ENCODE data around the gene ENKD1. TPM values are rescaled to one million over a fixed set of nuclear protein-coding genes. Genes with fewer than 3 reads are reported as not detected.
"Not testable (repeated sequence)": the region's sequence is repeated elsewhere in the genome, so short reads cannot be mapped to it uniquely, and the experiment has no call there.

The ENKD1 gene, protein sequence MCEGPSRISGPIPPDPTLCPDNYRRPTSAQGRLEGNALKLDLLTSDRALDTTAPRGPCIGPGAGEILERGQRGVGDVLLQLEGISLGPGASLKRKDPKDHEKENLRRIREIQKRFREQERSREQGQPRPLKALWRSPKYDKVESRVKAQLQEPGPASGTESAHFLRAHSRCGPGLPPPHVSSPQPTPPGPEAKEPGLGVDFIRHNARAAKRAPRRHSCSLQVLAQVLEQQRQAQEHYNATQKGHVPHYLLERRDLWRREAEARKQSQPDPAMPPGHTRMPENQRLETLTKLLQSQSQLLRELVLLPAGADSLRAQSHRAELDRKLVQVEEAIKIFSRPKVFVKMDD
- 11.4 and 12.9 TPM in 2 replicates for total RNA-seq

DNA sequence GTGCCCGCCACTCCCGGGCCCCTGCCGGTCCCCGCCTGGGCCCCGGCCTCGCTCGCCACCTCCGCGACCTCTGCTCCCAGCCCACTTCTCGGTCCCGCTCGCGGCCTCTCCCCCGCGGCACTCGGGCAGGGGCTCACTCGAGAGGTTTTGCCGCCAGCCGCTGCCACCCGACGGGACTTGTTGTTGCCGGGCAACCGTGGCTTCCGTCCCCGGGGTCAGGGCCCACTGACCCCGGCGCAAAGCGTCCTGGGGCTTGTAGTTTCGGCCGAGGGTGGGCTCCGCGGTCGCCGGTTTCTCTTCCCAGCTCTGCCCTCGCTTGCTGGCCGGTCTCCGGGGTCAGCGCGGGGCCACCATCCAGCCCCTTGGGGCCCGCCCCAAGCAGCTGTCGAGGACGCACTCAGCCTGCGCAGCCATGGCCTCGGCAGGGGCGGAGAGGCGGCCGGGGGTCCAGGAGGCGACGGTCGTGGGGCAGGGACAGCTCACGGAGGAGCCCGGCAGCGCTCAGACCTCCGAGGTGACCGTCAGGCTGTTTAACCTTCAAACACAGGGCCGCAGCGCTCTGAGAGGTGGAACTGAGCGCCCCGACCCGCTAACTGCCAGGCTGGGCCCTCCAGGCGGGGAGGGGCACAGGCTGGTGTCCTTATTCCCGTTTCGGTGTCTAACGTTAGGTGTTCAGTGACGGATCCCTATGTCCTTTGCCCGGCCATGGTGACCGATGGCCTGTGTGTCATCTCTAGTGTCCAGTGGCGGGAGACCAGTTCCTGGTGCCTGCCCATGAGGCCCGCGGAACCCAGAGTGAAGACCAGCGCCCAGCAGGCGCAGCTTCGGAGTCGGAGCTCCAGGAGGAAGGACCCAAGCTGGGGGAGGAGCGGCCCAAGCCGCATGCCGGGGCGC, at the start of gene ENKD1, which contains the start of gene C16orf86:
TSS of gene ENKD1 (minus strand) at position 192 of the 894 bp plus-strand sequence. CDS start 308 bp downstream, outside the sequence.
TSS of gene C16orf86 (plus strand) at position 256 of the 894 bp plus-strand sequence. CDS start at position 413, 157 bp downstream.
- DNase-seq (ENCODE audit: low read depth in 2 of 2), result peak; percentile 51 to 70

DNA sequence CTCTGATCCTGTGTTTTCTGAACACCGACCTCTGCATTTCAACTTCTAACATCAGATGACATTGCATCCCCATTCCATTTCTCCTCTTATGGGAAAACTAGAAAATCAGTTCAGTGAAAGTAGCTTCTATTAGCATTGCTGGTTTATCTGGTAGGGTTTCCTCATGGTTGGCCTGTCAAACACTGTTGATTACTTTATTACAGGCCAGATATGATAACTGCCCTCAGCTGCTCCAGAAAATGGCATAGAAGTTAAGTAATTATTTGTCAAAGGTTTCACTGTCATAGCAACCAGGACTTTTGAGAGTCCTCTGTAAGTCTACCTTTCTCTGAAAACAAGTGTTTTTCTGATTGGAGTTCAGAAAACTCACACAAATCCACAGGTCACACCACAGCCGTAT, 49.5 kb upstream of the ENKD1 start:
- no peak for DNase-seq (ENCODE audit: low read depth in 2 of 2)

DNA sequence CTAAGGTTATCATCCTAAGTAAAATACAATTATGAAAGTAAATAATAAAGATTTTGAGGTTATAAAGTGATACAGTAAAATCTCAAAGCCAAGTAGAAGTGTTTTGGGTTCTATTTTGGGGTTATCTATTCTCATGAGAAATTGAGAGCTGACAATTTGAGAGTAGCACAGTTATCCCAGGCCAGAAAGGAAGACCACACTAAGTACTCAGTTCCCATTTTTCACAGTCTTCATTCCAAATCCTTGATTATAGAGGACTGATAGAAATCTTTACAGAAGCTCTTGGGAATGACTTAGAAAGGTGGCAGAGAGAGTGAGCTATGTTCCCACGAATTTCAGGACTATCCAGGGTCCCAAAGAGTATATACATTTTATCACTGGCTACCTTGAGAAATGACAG, 48.0 kb upstream of the ENKD1 start:
- DNase-seq (ENCODE audit: low read depth in 2 of 2), result no peak

DNA sequence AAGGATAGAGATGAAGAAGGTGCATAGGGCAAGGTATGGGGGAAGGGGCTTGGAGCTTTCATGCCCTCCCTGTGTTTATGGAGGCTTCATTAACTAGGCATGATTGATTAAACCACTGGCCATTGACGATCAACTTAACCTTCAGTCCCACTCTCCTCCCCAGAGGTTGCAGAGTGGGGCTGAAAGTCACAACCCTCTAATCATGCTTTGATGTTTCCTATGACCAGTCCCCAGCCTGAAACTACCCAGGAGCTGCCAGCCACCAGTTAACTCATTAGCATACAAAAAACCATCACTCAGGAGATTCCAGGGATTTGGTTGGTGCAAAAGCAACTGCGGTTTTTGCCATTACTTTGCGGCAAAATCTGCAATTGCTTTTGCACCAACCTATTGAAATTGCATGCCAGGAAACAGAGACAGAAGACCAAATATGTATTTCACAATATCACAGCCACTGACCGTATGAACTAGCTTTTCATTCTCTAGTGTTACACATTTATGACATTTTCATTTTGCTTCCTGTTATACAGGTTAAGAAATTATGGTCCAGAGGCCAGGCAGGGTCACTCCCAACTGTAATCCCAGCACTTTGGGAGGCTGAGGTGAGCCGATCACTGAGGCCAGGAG, 47.2 kb upstream of the ENKD1 start:
- DNase-seq (ENCODE audit: low read depth in 2 of 2), result no peak

DNA sequence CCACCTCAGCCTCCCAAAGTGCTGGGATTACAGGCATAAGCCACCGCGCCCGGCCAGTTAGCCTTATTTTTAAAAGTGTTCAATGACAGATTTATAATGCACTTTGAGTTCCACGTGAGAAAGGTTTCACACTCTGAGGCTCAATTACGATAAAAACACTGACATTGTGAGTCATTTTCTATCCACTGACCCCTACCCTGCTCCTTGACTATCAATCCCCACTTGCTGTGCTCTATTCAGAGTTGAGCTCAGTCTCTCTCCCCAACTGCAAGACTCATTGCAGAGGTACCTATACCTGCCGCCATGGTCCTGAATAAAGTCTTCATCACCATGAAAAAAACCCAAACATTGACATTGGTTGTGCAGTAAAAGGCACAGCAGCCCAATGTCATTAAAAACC, 44.1 kb upstream of the ENKD1 start:
- DNase-seq (ENCODE audit: low read depth in 2 of 2), result no peak

DNA sequence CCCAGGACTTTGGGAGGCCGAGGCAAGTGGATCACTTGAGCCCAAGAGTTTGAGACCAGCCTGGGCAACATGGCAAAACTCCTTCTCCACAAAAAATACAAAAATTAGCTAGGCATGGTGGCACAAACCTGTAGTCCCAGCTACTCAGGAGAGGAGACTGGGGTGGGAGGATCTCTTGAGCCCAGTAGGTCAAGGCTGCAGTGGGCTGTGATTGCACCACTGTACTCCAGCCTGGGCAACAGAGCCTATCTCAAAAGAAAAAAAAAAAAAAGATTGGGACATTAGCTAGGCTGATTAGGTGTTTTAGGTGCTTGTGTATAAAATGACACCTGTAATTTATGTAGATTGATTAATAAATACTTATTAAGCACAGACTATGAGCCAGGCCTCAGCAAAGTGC, 42.5 kb upstream of the ENKD1 start:
- DNase-seq (ENCODE audit: low read depth in 2 of 2), result no peak

DNA sequence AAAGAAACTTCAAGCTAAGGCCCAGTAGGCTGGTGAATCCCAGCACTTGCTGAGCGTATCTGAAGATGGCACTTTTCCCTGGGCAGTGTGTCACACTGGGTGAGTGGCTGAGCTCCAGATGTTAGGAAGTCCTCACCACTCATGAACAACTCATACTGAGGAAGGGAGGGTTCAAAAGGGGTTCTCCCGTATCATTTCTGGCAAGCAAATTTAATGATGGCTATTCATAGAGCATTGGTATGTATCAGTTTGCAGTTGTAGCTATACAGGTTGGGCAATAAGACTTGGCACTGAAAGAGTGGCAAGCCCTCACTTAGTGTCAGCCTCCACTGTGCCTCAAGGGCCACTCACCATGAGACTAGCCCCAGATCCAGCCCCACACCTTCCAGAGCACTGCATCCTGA, 41.8 kb upstream of the ENKD1 start:
- no peak for DNase-seq (ENCODE audit: low read depth in 2 of 2)

DNA sequence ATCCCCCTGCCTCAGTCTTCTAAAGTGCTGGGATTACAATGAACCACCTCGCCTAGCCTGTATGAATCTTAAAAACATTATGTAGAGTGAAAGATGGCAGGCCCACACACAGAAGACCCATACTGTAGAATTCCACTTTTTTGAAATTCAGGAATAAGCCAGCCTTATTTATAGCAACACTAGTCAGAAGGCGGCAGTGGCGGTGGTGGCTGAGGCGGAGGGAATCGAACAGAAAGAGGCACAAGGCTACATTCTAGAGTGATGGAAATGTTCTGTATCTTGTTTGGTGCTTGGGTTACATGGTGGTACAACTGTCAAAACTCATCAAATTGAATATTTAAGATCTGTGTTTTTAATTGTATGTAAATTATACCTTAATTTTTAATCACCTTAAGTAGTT, 41.2 kb upstream of the ENKD1 start:
- no peak for DNase-seq (ENCODE audit: low read depth in 2 of 2)

DNA sequence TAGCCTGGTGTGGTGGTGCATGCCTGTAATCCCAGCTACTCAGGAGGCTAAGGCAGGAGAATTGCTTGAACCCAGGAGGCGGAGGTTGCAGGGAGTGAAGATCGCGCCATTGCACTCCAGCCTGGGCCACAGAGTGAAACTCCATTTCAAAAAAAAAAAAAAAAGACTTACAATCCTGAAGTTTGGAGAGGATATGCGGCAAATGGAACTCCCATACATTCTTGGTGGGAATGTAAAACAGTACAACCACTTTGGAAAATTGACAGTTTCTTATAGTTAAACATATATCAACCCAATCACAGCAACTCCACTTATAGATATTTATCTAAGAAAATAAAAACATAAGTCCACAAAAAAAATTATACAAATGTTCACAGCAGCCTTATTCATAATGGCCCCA, 40.7 kb upstream of the ENKD1 start:
- no peak for DNase-seq (ENCODE audit: low read depth in 2 of 2)

DNA sequence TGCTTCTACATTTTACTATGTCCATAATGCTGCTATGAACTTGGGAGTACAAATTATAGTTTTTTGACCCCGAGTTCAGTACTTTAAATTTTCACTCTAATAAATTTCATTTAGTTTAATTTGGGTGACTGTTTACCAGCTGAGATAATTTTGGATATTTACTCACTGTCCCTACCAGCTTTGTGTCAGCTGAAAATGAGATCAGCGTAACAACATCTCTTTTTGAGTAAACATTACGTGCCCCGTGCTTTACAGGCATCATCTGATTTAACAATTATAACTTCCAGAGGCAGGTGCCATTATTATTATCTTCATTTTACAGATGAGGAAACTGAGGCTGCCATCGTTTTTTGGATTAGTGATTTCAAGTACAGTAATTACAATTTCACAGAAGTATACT, 37.6 kb upstream of the ENKD1 start:
- no peak for DNase-seq (ENCODE audit: low read depth in 2 of 2)

DNA sequence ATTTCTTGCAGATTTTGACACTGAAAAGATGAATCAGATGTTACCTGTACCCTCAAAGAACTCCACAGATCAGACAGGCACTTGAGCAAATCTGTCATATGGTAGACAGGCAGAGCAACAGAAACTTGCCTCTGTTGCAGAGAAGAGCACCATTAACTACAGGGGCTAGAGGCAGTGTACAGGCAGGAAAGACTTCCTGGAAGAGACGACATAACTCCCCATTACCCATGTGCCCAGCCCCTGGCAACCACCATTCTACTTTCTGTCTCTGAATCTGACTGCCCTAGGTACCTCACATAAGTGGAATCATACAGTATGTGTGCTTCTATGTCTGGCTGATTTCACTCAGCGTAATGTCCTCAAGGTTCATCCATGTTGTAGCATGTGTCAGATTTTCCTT, 37.1 kb upstream of the ENKD1 start:
- no peak for DNase-seq (ENCODE audit: low read depth in 2 of 2)

DNA sequence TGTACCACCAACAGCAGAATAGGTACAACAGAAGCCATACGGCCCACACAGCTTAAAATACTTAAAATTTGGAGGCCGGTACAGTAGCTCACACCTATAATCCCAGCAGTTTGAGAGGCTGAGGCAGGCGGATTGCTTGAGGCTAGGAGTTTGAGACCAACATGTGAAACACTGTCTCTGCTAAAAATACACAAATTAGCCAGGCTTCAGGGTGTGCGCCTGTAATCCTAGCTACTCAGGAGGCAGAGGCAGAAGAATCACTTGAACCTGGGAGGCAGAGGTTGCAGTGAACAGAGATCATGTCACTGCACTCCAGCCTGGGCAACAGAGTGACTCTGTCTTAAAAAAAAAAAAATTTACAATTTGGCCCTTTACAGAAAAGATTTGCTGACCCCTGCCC, 35.6 kb upstream of the ENKD1 start:
- DNase-seq (ENCODE audit: low read depth in 2 of 2), result no peak

DNA sequence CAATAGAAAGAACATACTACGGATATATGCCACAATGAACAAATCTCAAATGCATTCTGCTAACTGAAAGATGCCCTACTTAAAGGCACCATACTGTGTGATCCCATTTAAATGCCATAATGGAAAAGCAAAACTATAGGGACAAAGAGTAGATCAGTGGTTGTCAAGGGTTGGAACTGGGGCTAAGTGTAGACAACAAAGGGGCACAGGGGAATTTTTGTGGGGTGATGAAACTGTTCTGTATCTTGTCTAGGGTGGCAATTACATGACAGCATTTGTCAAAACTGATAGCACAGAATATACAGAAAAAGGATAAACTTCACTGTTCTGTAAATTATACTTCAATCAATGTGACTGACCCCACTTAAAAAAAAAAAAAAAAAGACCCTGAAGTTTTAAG, 34.9 kb upstream of the ENKD1 start:
- no peak for DNase-seq (ENCODE audit: low read depth in 2 of 2)

DNA sequence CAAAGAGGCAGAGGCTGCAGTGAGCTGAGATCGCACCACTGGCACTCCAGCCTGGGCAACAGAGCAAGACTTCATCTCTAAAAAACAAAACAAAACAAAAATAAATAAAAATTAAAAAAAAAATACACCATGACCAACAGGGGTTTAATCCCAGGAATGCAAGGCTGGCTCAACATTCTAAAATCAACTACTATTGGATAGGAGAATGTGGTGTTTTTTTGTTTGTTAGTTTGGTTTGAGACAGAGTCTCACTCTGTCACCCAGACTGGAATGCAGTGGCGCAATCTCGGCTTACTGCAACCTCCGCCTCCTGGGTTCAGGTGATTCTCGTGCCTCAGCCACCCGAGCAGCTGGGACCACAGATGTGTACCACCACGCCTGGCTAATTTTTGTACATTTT, 32.7 kb upstream of the ENKD1 start:
- no peak for DNase-seq (ENCODE audit: low read depth in 2 of 2)

DNA sequence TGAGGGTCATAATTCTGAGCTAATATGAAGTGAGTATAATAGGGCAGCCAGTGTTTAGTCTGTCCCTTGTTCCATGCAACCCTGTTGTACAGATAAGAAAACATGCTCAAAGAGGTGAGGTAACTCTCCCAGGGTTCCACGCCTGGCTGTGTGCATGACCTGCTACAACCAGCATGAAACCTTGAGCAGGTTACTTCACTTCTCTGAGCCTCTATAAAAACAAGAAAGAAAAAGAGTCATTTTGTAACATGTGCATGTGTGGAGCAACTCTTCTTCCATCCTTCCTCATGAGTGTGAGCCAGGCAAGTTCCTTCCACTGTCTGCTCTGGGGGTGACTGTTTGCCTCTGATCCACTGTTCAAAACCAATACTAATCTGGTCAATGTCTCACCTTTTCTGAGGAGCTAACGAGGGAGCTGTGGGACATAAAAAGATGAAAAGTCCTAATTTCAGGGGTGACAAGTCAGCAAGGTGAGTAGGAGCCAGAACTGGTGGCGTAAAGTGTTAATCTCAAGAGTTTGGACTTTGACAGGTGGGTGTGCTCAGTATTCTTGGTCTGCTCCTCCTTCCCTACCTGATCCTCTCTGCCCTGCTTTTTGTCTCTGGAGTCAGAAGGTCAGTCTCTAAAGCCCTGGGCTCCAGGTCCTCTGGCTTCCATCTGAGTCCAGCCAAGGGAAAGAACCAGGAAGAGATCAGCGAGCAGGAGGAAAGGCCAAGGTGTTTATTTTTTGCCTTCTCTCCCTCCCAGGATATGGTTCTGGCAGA, 31.1 kb upstream of the ENKD1 start:
- DNase-seq (ENCODE audit: low read depth in 2 of 2), result no peak

DNA sequence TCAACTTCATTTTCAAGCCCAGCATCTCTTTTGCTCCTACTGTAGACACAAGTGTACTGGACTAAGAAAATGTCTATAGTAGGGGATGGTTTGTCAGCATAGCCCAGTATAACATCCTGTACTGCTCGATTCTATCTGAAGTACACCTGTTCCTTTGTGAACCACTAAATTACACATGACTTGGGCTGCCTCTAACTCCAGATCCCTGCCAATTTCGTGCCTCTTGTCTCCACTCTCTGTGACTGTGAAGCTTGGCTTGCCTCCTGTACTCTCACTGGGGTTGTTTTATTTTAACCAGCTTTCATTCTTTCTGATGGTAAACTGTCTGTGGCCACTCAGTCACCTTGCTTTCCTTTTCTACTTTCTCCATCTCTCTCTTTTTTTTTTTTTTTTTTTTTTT, 28.1 kb upstream of the ENKD1 start:
- no peak for DNase-seq (ENCODE audit: low read depth in 2 of 2)

DNA sequence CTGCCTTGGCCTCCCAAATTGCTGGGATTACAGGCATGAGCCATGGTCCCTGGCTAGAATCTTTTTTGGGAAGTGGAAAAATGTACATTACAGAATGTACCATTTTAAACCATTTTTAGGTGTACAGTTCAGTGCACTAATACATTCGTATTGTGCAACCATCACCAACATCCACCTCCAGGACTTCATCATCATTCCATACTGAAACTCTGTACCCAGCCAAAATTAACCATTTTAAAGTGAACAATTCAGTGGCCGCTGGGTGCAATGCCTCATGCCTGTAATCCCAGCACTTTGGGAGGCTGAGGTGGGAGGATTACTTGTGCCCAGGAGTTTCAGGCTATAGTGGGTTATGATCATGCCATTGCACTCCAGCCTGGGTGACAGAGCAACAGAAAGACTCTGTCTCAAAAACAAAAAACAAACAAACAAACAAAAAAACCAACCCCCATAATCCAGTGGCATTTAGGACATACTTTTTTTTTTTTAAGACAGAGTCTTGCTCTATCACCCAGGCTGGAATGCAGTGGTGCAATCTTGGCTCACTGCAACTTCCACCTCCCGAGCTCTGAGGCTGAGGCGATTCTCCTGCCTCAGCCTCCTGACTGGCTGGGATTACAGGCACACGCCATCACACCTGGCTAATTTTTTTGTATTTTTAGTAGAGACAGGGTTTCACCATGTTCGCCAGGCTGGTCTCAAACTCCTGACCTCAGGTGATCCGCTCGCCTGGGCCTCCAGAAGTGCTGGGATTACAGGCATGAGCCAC, 27.2 kb upstream of the ENKD1 start:
- not testable (repeated sequence) for DNase-seq (ENCODE audit: low read depth in 2 of 2)

DNA sequence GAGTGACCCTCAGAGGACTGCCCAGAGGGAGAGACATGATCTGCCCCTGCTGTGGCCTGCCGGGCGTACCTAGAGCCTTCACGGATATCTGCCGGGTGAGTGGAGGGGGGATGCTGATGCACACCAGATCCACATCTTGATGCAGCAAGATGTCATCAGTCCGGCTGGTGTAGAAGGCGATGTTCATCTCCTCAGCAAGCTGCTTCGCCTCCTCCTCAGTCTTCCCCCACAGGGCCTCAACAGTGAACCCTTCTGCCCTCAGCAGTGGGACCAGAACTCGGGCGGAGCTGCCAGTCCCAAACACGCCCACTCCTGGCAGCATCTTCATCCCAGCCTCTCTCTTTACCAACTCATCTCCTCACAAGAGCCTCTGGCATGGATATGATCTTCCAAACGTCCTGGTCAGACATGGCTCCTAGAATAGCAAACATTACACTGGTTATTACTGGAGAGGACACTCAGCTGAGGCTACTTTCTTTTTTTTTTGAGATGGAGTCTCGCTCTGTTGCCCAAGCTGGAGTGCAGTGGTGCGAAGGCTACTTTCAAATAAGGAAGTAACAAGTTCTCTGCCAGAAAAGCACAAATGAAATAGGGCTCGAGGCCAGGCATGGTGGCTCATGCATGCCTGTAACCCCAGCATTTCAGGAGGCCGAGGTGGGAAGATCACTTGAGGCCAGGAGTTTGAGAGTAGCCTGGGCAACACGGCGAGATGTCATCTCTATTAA, 19.0 kb upstream of the ENKD1 start:
- DNase-seq (ENCODE audit: low read depth in 2 of 2), result no peak

DNA sequence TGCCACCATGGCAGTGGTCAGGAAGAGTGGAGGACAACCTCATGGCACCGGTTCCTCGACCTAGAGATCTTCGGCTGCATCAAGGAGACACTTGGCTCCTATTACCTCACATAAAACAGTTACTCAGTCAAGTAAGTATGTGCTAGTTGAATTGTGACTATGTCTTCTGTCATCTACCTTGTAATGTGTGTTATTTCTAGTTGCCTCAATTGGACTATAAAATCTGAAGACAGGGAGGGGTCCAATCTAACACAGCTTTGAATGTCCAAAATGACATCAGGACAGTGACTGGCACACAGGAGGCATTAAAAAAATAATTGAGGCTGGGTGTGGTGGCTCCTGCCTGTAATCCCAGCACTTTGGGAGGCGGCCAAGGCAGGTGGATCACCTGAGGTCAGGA, 17.2 kb upstream of the ENKD1 start:
- DNase-seq (ENCODE audit: low read depth in 2 of 2), result no peak

Measured in dermis microvascular lymphatic vessel endothelial cell (primary cell).